ENCODE measurements around the gene ATF7.

The ATF7 gene

GRCh38 chr12:53502983-53503728, 123.0 kb downstream of the ATF7 start:
- no peak for TF ChIP-seq CTCF (IDR thresholded peaks at IDR 0.05; ENCODE audit: control insufficient read depth, extremely low read depth, insufficient read depth)
- DNase-seq (ENCODE audit: low read depth), result no peak
- no peak overlapping the region for H3K4me3 ChIP-seq (ENCODE audit: low read depth, low read length)

GRCh38 chr12:53502331-53502730, 123.9 kb downstream of the ATF7 start:
- peak overlapping the region; percentile 81 for H3K4me3 ChIP-seq (ENCODE audit: low read depth, low read length)
- no peak for TF ChIP-seq CTCF (IDR thresholded peaks at IDR 0.05; ENCODE audit: control insufficient read depth, extremely low read depth, insufficient read depth)
- DNase-seq (ENCODE audit: low read depth), result no peak

- TF ChIP-seq CTCF (IDR thresholded peaks at IDR 0.05; ENCODE audit: control insufficient read depth, extremely low read depth, insufficient read depth), result no peak
- H3K4me3 ChIP-seq (ENCODE audit: low read depth, low read length), result peak overlapping the region; percentile 81
- DNase-seq (ENCODE audit: low read depth), result no peak
Observed at GRCh38 chr12:53501615-53502181, 124.5 kb downstream of the ATF7 start.

GRCh38 chr12:53500776-53501614, 125.2 kb downstream of the ATF7 start, which contains the start of gene TARBP2:
TARBP2 (plus strand) TSS chr12:53501283; CDS start chr12:53501409, 126 bp downstream.
- H3K4me3 ChIP-seq (ENCODE audit: low read depth, low read length), result peak within 1 kb of the TSS; percentile 81
- peak; percentile 99 for DNase-seq (ENCODE audit: low read depth)
- no peak for TF ChIP-seq CTCF (IDR thresholded peaks at IDR 0.05; ENCODE audit: control insufficient read depth, extremely low read depth, insufficient read depth)

- TF ChIP-seq CTCF (IDR thresholded peaks at IDR 0.05; ENCODE audit: control insufficient read depth, extremely low read depth, insufficient read depth), result no peak
- DNase-seq (ENCODE audit: low read depth), result no peak
Observed at GRCh38 chr12:53500142-53500775, 125.9 kb downstream of the ATF7 start.

GRCh38 chr12:53499266-53500141, 126.7 kb downstream of the ATF7 start, which contains the start of gene MAP3K12:
MAP3K12 (minus strand) TSS chr12:53499458; CDS start chr12:53487391, 12,067 bp downstream.
- peak within 1 kb of the TSS; percentile 81 for H3K4me3 ChIP-seq (ENCODE audit: low read depth, low read length)
- TF ChIP-seq CTCF (IDR thresholded peaks at IDR 0.05; ENCODE audit: control insufficient read depth, extremely low read depth, insufficient read depth), result 0 out of 2 replicates have a peak, but pooled peaks have one; percentile 21
- no peak for DNase-seq (ENCODE audit: low read depth)

More at GRCh38 chr12:53500142-53500775, 125.9 kb downstream of the ATF7 start:
- H3K4me3 ChIP-seq (ENCODE audit: low read depth, low read length), result peak overlapping the region; percentile 81

Data from LNCaP clone FGC (cell line).